Adipose tissue (tissue), 3 donors: ENCODE results near the gene ARL8B. TPM values are rescaled to one million over a fixed set of nuclear protein-coding genes. Genes with fewer than 3 reads are reported as not detected.

Source experiments
- H3K27ac ChIP-seq: one replicate; pipeline ENCODE4 v1.5.1; 2013; ENCODE audit warnings: low read depth, low read length
- WGBS, 3 donors: extraction: QIAGEN DNeasy Blood & Tissue Kit; methylation state at CpG; one replicate each; pipeline ENCODE4 v1.1.7; 2013; 5-methylcytosine and 5-hydroxymethylcytosine counted together
- polyA plus RNA-seq, 3 donors: library from polyadenylated mRNA; stranded (reverse); fragments of 200-250 nt; gene quantifications; one replicate each; pipeline ENCODE4 v1.2.3, GENCODE V29; 2013
- donor health status: healthy with polysubstance abuse.
- donor health status: Bipolar disorder and iron deficiency.
- donor health status: healthy.

ARL8B gene
- polyA plus RNA-seq, 3 donors: 19.3 to 43.9 (median 36.9) TPM

DNA sequence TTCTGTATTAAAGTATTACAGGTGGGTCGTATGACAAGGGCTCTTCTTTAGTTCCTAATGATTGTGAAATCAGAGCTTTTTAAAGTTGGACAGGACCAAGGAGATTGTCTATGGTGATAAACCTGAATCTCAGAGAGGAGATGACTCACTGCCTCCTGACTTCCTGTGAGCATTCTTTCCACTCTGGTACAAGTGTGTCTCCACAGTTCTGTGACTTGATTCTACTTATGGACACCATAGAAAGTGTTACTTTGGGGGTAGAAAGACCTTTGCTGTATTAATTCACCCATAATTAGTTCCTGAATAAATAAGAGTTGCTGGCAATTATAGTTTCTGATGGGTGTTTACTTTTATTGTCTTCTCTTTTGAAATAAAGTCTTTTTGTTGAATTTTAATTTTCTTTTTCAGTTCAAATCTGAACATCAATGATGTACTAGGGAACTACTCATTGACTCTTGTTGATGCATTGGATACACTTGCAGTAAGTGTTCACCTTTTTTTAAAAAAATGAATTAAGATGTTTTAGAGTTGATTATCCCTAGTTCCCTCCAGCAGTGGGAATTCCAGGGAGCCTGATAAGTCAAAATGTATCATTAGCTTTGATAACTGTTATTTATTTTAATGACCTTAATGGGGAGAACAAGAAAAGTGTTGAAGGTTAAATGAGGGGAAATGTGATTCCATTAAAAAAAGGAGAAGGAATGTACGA, 72.9 kb downstream of the ARL8B start:
- H3K27ac ChIP-seq: no peak overlapping the region

DNA sequence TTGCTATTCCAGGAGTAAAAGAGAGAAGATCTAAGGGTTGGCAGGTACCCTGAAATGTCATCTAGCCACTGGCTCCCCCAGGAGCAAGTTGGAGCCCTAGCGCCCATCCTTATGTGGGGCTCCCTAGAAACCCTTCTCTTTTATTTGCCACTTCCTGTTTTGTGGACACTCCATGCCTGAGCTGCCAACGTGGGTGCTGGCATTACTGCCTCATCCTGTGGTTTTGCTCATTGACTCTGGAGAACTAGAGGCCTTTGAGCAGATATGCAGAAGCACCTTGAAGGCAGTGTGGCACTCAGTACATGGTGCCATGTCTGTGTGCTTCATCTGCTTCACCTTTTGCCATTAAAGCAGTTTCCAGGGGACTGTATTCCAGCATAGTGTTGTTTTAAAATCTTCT, 73.5 kb downstream of the ARL8B start:
- 37 to 65% (median 50%) methylated on average over 2 of the region's 2 CpGs for WGBS, 3 donors
- no peak overlapping the region for H3K27ac ChIP-seq

More for the DNA sequence above, 72.9 kb downstream of the ARL8B start:
- WGBS, 3 donors: 33 to 64% (median 41%) methylated on average over 2 of the region's 2 CpGs

DNA sequence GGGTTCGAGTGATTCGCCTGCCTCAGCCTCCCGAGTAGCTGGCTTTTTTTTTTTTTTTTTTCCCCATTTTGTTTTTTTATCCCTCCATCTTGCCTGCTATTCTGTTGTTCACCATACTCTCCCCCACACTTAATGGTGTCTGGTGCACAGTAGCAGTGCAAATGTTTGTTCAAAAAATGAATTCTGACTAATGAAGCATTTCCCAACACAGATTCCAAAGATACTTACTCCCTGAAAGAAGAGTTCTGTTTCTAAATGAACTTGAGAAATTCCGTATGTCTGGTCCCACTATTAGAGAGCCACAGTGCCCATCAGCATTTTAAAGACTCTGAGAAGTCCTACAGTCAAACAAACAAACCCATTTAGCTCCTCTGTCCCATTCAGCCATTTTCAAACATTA, 74.9 kb downstream of the ARL8B start:
- no peak overlapping the region for H3K27ac ChIP-seq
- WGBS, 3 donors: 77 to 92% (median 85%) methylated on average over 4 of the region's 4 CpGs

DNA sequence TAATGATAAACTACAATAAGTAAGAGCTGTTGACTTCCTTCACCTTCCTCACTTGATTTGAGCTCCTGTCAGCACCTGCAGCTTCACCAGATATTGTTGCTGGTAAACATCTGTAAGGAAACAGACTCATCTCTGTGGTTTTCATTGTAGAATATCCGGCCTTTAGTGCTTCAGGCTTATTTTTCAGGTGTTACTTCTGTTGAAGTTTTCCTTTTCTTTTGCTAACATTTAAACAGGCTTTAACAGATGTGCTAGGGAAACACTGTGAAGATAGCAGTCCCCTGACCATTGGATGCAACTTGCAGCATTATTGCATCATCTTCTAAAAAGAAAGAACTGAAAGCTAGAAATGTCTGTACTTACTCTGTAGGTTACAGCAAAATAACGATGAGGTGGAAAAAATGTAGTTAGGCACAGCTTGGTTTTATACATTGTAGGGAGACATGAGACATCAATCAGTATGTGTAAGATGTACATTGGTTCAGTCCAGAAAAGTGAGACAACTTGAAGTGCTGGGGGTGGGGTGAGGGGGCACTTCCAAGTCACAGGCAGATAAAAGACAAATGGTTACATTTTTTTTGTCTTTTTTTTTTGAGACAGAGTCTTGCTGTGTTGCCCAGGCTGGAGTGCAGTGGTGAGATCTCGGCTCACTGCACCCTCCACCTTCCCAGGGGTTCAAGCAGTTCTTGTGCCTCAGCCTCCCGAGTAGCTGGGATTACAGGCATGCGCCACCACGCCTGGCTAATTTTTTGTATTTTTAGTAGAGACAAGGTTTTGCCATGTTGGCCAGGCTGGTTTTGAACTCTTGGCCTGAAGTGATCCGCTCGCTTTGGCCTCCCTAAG, 75.6 kb downstream of the ARL8B start:
- WGBS, 3 donors: 81 to 87% (median 84%) methylated on average over 8 of the region's 8 CpGs
- H3K27ac ChIP-seq: no peak overlapping the region

DNA sequence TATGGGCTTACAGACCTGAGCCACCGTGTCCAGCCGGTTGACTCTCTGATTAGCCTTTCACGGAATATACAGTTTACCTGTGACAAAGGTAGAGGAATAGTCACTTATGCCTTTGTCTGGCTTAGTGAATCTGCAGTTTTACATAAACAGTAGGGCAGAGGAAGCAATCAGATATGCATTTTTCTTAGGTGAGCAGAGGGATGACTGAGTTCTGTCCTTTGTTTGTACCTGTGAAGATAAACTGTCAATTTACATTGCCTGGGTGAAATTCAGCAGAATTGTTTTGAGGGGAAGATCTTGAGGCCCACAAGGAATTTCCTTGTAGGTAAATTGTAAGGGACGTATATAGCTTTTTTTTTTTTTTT, 76.2 kb downstream of the ARL8B start:
- no peak overlapping the region for H3K27ac ChIP-seq
- 82 to 94% (median 89%) methylated on average over 4 of the region's 4 CpGs for whole genome bisulfite sequencing, 3 donors

DNA sequence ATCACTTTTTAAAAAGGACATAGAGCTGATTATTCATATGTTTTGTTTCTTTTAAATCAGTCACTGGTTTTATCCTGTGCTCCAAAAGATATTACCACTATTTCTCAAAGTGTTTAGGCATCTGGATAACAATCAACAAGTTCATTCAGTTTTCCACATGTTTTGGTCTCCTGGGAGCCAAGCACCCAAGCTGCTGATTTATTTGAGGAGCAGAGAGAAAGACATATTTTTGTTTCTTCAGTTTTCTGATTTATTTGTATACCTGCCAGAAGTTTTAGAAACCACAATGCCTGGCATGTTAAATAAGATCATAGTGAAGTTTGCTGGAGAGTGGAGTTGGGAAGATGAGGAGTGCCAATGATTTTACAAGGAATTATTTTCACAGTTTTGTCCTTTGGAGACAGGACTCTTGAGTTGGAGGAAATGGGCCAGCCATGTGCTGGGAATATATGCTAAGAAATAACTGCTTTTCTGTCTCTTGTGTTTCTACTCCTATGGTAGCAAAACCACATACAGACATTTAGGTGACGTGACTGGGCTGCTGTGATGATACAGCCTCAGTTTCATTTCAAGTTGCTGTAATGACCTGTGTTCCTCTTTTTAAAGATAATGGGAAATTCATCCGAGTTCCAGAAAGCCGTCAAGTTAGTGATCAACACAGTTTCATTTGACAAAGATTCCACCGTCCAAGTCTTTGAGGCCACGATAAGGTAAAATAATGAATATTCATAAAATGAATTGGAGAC, 77.1 kb downstream of the ARL8B start:
- WGBS, 3 donors: 51 to 73% (median 69%) methylated on average over 5 of the region's 5 CpGs
- H3K27ac ChIP-seq: no peak overlapping the region

DNA sequence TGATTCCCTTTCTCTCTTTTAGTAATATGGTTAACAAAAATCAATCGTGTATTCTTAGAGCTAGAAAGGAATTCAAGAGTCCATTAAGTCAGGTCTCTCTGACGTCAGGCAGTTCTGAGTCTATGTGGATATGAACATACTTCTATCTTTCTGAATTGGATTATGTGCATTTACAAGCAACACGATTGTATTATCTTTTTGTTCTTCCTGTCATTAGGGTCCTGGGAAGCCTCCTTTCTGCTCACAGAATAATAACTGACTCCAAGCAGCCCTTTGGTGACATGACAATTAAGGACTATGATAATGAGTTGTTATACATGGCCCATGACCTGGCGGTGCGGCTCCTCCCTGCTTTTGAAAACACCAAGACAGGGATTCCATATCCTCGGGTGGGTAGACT, 79.4 kb downstream of the ARL8B start:
- 82 to 90% (median 90%) methylated on average over 6 of the region's 6 CpGs for WGBS, 3 donors
- no peak overlapping the region for H3K27ac ChIP-seq

DNA sequence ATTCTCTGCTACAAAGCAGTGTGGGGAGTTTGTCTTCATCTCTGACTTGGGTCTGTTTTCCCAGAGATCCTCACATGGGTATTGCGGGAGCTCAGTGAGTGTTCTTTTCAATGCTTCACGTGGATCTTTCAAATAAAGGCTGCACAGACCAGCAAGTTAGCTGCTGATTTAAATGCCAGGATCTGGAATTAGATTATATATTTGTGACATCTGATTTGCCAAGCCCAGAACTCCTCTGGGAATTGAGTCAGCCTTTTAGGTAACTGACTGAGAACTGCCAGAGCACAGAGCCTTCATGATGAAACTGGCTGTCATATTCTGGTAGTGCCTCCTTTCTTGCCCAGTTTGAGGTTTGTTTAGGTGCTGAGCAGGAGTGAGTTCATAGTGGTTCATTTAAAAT, 80.1 kb downstream of the ARL8B start:
- 93 to 97% (median 96%) methylated on average over 2 of the region's 2 CpGs for WGBS, 3 donors
- H3K27ac ChIP-seq: no peak overlapping the region

DNA sequence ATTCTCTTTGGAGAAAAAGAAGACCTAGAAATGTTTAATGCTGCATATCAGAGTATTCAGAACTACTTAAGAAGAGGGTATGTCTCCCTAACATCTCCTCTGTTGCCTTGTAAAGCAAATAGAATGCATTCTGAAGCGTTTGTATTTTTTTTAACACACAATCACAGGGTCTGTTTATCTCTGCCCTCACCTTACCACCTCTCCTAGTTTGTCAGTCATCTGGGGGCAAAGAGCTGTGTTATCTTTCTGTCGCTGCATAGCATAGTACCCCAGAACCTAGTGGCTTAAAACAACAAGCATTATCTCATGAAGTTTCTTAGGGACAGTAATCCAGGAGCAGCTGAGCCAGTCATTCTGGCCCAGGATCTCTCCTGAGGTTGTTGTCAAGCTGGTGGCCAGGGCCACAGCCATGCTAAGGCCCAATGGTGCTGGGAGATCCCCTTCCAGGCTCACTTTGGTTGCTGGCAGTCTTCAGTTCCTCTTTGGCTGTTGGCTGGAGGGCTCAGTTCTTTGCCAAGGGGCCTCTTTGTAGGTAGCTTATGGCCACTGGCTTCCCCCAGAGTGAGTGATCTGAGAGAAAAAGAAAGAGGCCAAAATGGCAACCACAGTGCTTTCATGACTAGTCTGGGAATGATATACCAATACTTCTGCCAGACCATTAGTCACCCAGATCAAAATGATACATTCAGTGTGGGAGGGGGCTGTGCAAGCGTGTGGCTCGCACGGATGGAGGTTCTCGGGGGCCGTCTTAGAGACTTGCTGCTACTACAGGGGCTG, 83.3 kb downstream of the ARL8B start:
- no peak overlapping the region for H3K27ac ChIP-seq
- 80 to 89% (median 82%) methylated on average over 7 of the region's 7 CpGs for WGBS, 3 donors

DNA sequence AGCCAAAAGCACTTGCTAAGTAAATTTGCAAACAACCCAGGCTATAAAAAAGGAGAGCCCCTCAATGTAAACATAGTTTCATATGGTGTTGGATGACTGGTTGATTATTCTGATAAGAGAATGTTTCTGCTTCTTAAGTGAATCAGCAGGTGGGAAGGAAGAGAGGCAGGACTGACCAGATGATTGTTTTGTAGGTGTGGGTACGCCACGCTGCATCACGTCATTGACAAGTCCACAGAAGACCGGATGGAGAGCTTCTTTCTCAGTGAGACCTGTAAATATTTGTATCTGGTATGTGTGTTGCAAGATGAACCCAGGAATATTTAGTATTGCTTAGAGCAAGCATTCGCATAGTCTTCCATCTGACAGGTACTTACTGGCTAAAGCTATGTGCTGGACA, 88.8 kb downstream of the ARL8B start:
- WGBS, 3 donors: 93 to 97% (median 94%) methylated on average over 5 of the region's 5 CpGs
- no peak overlapping the region for H3K27ac ChIP-seq

DNA sequence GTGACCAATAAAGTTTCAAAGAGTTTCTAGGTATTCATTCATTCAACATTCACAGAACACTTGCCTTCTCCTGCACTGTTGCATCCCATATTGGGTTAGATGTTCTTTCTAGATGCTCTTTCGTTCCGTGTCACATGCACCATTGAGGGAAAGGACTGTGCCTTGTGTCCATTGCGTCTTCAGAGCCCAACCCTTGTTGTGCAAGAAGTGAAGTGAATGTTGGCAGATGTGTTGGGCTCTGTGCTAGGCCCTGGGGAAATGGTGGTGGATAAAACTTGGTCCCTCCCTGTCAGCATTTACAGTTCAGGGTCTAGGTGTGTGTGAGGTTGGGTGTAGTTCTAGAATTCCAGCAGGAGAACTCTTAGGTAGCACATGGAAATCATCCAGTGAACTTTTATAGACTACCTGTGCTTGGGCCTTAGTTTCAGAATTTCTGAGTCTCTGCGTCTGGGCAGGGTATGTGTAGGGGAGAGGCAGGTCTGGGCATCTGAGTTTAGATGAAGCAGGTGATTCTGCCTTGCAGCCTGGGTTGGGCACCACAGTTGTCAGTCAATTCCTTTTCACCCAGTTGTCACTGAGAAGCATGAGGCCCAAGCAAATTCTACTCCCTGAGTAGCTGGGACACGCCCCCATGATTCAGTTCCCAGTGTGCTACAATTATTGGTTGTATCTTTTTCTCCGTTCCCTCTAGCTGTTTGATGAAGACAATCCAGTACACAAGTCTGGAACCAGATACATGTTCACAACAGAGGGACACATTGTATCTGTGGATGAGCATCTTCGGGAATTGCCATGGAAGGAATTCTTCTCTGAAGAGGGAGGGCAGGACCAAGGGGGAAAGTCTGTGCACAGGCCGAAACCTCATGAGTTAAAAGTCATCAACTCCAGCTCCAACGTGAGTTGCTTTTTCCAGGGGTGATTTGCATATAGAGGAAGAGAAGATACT, 90.8 kb downstream of the ARL8B start:
- no peak overlapping the region for H3K27ac ChIP-seq
- WGBS, 3 donors: 76 to 84% (median 82%) methylated on average over 9 of the region's 9 CpGs

DNA sequence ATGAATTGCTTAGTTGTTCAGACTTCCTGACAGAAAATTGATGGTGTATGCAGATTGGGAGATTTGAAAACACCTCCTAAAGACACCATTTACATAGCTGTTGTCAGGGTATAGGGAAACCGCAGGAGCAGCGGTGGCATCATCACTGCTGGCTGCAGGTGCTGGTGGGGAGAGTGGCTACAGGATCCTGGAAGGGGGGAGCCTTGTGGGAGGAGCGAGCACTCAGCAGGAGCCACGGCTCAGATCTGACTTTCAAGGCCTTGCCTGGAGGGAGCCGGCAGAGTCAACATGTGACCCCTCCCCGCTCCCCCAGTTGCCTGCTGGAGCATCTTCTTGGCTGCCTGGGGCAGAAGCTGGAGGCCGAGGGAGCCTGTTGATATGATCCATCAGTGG, 91.5 kb downstream of the ARL8B start:
- H3K27ac ChIP-seq: no peak overlapping the region
- 69 to 88% (median 83%) methylated on average over 7 of the region's 7 CpGs for WGBS, 3 donors

DNA sequence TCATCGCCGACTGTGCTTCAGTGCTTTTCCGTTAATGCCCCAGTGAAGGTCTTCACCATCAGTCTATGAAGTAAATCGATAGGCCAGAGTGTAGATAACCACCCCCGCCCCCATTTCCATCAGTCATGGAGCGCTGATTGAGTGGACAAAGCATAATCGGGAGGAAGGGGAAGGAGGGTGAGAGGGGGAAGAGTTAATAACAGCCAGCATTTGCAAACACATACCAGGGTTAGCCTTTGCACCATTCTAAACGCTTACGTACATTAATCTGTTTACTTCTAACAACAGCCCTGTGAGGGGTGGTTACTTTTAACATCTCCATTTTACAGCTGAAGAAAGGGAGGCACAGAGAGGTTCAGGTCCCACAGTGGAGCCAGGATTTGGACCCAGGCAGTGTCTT, 92.3 kb downstream of the ARL8B start:
- no peak overlapping the region for H3K27ac ChIP-seq
- WGBS, 3 donors: 55 to 85% (median 78%) methylated on average over 9 of the region's 9 CpGs

DNA sequence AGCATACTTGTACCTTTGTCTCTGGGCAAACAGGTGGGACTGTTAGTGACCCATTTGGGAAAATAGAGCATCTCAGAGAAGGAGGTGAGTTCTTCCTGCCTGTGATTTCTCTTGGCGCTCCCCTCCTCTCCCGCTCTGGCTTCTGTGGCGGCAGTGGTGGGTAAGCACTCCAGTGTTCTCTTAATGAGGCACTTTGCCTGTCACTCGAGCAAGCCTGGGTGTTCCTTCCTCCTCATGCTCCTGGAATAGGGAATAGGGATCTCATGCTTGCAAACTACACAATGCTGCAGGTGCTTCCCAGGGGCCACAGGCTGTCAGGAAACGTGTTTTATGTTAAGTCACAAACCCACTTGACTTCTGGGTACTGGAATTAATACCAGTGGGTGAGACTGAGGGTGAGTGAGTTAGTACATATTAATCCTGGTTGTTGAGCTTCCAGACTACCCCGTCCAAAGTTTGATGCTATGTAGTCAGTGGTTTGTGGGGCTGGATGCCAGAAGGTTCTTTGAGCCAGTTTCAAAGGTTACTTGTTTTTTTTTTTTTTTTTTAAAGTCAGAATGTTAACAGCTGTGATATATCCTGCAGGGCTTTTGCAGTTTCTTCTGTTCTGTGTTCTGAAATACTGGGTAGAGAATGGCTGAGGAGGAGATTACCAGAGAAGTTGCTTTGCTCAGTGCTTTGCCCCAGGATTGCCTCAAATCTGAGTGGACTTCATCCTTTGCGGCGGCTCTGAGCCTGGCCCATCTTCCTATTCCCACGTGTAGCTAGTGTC, 95.9 kb downstream of the ARL8B start:
- WGBS, 3 donors: 51 to 67% (median 58%) methylated on average over 9 of the region's 9 CpGs

DNA sequence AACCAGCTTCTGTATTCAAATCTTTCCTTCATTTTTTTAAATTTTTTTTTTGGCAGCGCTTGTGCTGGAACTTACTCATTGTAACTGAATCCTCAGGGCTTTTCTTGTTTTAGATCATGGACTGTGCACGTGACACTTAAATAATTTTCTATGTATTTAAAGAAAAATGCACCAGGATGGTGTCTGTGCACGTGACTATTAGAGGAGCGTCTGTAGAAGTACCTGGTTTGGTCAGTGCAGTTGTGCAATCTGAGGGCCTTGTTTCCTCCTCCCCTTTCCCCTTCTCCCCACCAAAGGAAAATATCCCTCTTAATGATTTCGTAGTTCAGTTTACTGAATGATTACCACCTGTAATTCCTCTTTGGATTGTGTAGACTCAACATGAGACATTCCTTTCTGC, 96.7 kb downstream of the ARL8B start:
- 56 to 75% (median 58%) methylated on average over 5 of the region's 5 CpGs for WGBS, 3 donors
- H3K27ac ChIP-seq: no peak overlapping the region

More for the DNA sequence above, 95.9 kb downstream of the ARL8B start:
- no peak overlapping the region for H3K27ac ChIP-seq

DNA sequence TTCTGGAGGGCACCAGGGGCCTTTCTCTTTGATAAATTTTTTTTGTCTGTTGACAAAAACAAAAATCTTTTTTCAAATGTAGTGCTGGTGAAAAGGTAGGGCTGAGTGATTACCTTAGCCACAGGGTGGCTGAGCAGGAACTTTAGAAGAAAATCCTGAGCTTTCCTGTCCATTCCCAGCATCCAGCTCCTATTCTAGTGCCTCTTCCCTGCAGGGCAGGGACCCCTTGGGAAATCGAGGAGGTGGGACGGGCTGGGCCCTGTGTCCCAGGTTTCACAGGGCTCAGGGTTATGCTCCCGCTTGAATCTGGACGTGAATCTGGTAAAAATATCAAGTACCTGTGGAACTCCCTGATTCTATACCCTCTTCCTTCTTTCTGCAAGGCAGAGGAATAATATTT, 97.1 kb downstream of the ARL8B start:
- H3K27ac ChIP-seq: no peak overlapping the region
- 83 to 86% (median 86%) methylated on average over 4 of the region's 4 CpGs for WGBS, 3 donors

DNA sequence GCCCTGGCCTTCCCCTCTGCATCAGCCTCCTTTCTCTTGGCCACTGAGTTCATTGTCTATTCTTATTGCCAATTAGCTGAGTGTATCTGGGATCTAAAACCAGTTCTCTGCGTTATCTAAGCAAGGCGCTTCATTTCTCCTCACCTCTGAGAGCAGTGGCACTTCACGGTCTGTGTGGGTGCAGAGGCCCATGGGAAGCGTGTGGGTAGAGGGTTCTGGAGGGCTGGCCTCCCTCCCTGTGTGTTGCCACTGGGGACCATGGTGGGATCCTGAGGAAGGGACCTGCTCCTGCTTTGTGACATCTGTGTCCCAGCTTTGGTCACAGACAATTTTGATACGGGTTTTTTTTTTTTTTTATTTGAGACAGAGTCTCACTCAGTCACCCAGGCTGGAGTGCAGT, 98.1 kb downstream of the ARL8B start:
- no peak overlapping the region for H3K27ac ChIP-seq
- 53 to 64% (median 59%) methylated on average over 4 to 5 of the region's 5 CpGs for WGBS, 3 donors
